A673 (cell line): ENCODE data around the gene TRAM2.

ENCODE experiments used
- CTCF ChIP-seq: fragments of 300-800, 200-600 bp; sonication (generic); conservative IDR thresholded peaks from 2 replicates; pipeline ENCODE4 v1.5.1; 2017; ENCODE audit warnings: low read depth, mild to moderate bottlenecking, antibody characterized with exemption, low read length, moderate library complexity, mixed read lengths
- EZH2 ChIP-seq: fragments of 200-600 bp; sonication (generic); IDR thresholded peaks from 2 replicates; pipeline ENCODE4 v1.6.1; 2017; ENCODE audit warnings: borderline replicate concordance, low read depth, mild to moderate bottlenecking, mixed read lengths, antibody characterized with exemption, low read length; ENCODE audit not compliant: poor library complexity, severe bottlenecking

GRCh38 chr6:52531396-52531795, 45.5 kb downstream of the TRAM2 start:
- TF ChIP-seq CTCF (no peak), EZH2 (no peak)
